Cardiac fibroblast (primary cell): ENCODE measurements around the gene HLA-F.

Source experiments
- DNase-seq, 2 donors: peaks; one replicate each; pipeline versions ENCODE4 v3.0.0 to v3.0.0-alpha.2; 2010; ENCODE audit warnings: low read depth in 2 of 2
- H3K4me3 ChIP-seq, 2 donors: replicated peaks in 1 of 2; 1 replicate in 1 of 2; 2 replicates in 1 of 2; pipeline ENCODE4 v1.5.1; 2011; ENCODE audit warnings: low read depth in 2 of 2, low read length in 2 of 2, mild to moderate bottlenecking in 2 of 2, moderate library complexity in 1 of 2
- TF ChIP-seq, protein P1 (sequence below): IDR thresholded peaks from one replicate; pipeline ENCODE4 v1.5.1; 2011; ENCODE audit warnings: low read depth, mild to moderate bottlenecking, low read length, inconsistent platforms

HLA-F gene

GRCh38 chr6:29752451-29753308 is 29.4 kb downstream of the HLA-F start:
- DNase-seq = peak; percentile 91 to 93
- TF ChIP-seq, protein P1, sequence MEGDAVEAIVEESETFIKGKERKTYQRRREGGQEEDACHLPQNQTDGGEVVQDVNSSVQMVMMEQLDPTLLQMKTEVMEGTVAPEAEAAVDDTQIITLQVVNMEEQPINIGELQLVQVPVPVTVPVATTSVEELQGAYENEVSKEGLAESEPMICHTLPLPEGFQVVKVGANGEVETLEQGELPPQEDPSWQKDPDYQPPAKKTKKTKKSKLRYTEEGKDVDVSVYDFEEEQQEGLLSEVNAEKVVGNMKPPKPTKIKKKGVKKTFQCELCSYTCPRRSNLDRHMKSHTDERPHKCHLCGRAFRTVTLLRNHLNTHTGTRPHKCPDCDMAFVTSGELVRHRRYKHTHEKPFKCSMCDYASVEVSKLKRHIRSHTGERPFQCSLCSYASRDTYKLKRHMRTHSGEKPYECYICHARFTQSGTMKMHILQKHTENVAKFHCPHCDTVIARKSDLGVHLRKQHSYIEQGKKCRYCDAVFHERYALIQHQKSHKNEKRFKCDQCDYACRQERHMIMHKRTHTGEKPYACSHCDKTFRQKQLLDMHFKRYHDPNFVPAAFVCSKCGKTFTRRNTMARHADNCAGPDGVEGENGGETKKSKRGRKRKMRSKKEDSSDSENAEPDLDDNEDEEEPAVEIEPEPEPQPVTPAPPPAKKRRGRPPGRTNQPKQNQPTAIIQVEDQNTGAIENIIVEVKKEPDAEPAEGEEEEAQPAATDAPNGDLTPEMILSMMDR = peak; percentile 98
- H3K4me3 ChIP-seq = peak overlapping the region; percentile 69 to 75

DNA sequence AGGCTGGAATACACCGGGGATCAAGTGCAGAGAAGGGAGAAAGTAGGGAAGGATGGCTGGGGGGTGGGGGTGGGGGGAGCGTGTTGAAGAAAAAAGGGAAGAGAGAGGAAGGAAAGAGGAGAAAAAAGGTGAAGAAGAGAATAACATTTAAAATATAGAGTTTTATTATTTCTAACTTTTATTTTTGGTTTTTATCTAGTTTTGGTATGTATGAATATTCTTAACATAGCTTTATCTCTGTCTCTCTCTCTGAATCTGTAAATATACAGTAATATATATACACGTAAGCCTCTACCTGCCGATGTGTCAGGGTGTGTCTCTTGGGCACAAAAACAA is 30.0 kb downstream of the HLA-F start:
- no peak for DNase-seq
- TF ChIP-seq, protein P1 = no peak
- peak overlapping the region; percentile 69 to 75 for H3K4me3 ChIP-seq

GRCh38 chr6:29755295-29755871 is 32.1 kb downstream of the HLA-F start:
- no peak overlapping the region for H3K4me3 ChIP-seq
- no peak for DNase-seq
- TF ChIP-seq, protein P1 = no peak

GRCh38 chr6:29757282-29757681 is 34.0 kb downstream of the HLA-F start:
- no peak for DNase-seq
- TF ChIP-seq, protein P1 = no peak
- no peak overlapping the region for H3K4me3 ChIP-seq

- no peak for DNase-seq
- TF ChIP-seq, protein P1 = no peak
- no peak overlapping the region for H3K4me3 ChIP-seq
Observed at GRCh38 chr6:29757701-29758293, 34.6 kb downstream of the HLA-F start.

- DNase-seq = no peak
- TF ChIP-seq, protein P1 = no peak
- no peak overlapping the region for H3K4me3 ChIP-seq
Observed at GRCh38 chr6:29758761-29759160, 35.5 kb downstream of the HLA-F start.
